ENCODE results near the gene IL1A.

The IL1A gene

DNA sequence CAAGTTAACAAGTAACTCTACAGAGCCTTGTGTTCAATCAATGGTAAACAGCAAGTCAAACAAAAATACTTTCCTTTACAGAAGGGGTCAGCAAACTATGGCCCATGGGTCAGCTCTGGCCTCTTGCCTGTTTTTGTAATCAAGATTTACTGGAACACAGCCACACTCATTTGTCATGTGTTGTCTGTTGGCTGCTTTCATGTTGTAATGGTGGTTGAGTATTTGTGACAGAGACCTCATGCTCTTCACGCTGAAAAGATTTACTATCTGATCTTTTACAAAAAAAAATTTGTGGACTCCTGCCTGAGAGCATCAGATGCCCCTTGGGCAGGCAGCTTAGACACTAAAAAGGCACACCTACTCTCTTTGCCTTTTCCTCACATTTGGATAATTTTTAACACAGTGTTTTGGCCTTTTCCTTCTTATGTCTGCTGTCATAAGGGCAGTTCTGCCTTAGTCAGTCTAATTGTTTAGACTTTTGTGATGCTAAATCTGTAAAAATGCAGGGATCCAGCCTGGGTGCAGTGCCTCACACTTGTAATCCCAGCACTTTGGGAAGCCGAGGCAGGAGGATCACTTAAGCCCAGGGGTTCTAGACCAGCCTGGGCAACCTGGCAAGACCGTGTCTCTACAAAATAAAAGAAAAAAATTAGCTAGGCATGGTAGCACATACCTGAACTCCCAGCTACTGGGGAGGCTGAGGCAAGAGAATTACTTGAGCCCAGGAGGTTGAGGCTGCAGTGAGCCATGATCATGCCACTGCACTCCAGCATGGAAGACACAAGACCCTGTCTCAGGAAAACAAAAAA is 34.0 kb upstream of the IL1A start:
- DNase-seq (ENCODE audit: low read depth in 2 of 2), result no peak

DNA sequence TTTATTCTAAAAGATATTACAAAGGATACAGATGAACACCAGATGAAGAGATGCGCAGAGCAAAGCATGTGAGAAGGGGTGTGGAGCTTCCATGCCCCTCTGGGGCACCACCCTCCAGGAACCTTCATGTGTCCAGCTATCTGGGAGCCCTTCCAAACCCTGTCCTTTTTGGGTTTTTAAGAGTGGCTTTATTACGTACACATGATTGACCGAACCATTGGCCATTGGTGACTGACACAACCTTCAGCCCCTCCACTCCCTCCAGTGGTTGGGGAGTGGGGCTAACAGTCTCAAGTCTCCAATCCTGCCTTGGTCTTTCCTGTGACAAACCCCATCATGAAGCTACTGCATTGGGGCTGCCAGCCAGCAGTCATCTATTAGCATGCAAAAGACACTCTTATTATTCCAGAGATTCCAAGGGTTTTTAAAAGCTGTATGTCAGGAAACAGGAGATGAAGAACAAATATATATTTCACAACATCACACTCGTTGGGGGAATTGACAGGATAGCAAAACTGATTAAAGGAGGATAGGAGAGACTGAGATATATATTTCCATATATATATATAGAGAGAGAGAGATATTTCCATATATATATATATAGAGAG is 32.9 kb upstream of the IL1A start:
- no peak for DNase-seq (ENCODE audit: low read depth in 2 of 2)

DNA sequence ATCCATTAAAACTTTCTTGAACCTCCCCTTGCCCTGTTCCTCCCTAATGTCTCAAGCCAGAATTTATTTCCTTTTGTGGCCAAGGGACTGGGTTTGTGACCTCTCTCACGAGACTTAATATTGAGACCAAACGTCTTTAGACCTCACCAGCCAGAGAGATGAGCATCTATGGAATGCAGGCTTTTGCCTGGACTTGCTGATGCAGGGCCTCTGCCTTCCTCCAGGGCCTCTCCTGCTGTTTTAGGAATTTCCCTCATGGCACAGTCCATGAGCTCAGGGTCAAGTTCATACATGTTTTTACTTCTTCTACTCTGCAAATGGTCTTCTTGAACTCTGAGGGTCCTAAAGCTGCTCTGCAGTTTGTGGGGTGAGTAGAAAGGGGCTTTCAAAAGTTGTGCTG is 30.0 kb upstream of the IL1A start:
- no peak for DNase-seq (ENCODE audit: low read depth in 2 of 2)

DNA sequence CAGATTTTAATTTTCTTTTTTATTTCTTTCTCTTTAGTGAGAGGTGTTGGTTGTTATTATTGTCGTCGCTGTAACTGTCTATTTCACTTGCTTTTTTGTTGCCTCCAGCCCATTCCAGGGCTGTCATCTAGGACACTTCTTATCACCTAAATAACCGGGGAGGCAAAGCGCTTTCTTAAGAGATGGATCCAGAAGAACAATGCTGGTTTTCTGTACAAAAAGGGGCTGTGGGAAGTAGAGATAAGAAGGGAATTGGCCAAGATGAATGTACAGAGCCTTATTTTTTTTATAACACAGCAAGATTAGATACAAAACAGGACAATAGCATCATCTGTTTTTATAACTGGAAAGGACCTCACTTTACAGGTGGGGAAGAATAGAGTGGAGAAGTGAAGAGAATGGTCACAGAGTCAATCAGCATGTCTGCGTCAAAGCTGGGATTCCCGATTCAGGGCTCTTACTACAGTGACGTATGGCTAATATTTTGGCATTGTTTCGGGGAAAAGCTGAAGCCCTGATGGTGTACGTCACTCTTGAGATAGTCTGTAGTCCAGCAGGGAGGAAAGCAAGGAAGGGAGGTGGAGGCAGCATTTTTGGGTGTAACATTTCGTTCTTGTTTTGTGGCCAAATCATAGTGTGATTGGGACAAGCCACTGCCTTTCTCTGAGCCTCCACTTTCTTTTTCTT is 29.1 kb upstream of the IL1A start:
- DNase-seq (ENCODE audit: low read depth in 2 of 2), result no peak

DNA sequence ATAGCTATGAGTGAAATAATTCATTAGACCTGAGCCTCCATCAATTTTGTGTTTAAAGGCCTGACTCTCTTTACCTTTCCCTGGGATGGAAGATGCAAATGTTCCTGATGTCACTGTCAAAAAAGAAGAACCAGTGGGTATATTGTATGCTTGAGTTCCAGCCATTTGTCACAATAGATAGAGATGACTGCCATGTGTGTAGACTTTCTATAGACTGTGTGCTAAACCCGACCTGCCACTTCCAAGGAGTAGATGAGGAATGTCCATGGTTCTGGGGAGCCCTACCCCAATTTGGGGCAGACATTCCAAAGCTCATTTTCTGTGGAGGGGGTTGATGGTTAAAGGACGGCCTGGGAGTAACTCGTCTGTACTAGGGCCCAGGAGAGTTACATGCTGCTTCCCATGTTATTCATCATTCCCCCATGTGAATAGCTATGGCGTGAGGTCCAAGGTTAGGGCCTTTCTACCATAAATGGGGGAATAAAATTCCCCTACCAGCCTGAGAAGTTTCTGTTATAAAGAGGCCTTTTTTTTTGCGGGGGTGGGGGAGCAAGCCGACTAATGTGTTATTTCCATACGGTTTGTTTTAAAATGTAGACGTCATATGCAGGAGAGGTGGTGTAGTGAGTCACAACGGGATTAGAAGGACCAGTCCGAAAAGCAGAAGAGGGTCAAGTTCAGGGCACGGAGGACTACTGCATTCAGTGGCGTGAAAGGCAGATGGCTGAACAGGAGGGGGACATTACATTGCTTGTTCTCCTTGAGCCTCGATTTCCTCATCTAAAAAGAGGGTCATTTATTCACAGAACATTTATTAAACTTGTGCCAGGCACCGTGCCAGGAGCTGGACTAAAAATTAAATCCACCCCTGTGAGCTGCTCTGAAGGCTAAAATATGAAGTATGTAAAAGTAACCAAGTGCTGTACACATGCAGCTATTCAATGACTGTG is 28.3 kb upstream of the IL1A start:
- no peak for DNase-seq (ENCODE audit: low read depth in 2 of 2)

DNA sequence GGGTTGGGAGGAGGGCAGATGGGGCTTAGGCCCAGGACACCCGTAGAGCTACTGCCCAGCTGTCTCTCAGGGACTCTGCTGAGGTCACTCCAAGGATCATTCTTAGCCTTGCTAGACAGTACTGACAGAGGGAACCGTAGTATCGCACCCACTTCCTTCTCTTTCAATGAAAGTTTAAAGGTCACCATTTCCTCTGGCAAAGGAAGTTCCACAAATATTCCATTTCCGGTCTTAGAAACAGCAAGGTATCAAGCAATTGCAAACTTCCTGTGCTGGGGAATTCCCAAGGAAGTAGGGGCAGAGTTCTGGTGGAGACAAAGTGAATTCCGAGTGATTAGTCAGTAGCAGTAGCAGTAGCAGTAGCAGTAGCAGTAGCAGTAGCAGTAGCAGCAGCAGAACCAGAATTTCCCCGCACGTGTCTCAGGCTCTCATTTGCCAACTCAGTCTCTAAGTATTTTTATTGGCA is 27.6 kb upstream of the IL1A start:
- DNase-seq (ENCODE audit: low read depth in 2 of 2), result no peak

DNA sequence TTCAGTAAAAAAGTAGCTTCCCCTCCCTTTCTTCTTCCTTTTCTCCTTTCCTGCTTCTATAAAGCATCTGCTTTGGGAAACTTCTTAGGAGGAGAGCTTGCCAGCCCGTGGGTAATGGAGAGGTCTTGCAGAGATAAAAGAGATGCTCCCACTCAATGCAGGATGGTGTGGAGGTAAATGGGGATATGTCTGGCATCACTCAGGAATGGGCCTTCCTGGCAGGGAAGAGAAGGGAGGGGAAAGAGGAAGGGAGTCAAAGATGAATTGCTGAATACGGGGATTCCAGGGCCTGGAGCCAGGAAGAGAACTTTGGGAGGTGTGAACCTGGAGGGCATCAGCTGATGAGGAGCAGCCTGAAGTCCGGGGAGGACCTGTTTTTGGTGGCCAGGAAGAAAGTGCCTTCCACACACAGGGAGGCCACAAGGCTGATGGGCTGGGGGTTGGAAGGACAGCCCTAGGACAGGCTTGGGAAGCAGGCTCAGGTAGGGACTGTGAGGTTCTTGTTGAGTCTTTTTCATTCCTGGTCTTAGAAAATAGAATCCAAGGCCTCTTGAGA is 27.1 kb upstream of the IL1A start:
- no peak for DNase-seq (ENCODE audit: low read depth in 2 of 2)

DNA sequence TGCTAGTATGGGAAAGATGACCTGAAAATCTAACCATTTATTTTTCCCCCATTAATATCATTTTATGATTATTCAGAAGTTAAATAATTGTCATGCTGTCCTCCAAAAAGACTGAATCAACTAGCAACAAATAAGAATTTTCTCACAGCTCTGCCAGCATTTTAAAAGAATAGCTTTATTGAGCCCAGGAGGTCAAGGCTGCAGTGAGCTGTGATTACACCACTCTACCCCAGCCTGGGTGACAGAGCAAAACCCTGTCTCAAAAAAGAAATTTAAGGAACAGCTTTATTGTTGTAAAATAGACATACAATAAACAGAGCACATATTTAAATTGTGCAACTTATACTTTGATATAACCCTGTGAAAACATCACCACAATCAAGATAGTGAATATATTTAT is 24.8 kb upstream of the IL1A start:
- no peak for DNase-seq (ENCODE audit: low read depth in 2 of 2)

DNA sequence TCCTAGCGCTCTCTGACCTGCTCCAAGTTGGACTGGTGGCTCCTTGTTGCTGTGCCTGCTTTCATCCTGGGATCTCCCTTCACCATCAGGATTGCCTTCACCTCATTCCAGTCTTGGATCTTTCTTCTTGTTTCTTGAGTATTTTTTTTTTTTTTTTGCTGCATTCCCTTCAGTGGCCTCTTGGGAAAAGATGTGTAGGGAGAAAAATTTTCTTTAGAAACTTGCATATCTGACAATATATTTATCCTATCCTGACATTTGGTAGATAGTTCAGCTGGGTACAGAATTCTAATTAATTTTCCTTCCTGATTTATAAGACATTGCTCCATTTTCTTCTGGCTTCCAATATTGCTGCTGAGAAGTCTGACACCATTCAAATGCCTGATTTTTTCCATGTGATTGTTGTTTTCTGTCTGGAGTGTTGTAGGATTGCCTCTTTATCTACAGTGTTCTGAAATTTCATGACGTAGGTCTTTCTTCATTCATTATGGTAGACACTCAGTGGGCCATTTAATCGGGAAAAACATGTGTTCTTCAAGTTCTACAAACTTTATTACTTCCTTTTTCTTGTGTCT is 23.0 kb upstream of the IL1A start:
- no peak for DNase-seq (ENCODE audit: low read depth in 2 of 2)

DNA sequence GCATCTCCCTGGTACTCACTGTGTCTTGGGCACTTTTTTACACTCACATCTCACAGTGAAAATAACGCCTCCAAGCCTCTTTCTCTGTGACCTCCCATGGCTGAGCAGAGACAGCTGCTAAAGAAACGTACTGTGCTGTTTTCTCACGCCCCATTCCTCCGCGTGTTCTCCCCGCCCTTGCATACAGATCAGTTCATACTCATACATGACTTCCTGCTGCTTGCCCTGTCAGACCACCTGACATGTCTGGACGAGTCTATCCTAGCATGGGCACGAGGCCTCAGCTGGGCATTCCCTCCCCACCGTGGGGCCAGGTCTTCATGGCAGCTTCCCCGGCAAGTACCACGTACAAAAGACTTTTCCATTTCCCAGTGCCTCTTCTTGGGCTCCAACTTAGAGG is 21.2 kb upstream of the IL1A start:
- no peak for DNase-seq (ENCODE audit: low read depth in 2 of 2)

DNA sequence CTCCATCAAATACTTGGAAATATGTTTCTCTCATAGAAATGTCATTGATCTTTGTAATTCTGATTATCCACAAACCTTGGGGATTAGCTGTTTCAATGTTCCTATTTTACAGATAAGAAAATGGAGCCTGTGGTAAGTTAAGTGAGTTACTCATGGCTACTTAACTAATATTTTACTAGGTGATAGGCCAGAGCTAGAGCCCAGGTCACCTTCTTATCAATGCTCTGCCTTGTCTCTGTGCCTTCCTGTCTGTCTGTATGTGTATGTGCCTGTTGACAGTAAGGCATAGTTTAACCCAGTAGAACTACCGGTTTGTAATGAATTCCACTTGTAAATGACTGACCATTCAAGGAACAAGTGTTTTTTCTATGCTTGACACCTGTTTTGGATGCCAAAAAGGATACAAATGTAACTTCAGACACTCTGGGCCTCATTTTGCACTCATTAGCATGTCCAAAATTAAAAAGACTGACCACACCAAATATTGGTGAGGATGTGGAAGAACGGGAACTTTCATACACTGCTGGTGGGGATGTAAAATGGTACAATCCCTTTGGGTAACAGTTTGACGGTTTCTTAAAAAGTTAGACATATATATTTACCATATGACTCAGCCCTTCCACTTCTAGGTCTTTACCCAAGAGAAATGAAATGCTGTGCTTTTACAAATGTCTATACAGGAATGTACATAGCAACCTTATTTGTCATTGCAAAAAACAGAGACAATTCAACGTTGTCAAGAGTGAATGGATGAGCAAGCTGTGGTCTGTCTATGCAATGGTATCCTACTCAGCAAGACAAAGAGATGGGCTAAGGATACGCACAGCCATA is 19.6 kb upstream of the IL1A start:
- no peak for DNase-seq (ENCODE audit: low read depth in 2 of 2)

DNA sequence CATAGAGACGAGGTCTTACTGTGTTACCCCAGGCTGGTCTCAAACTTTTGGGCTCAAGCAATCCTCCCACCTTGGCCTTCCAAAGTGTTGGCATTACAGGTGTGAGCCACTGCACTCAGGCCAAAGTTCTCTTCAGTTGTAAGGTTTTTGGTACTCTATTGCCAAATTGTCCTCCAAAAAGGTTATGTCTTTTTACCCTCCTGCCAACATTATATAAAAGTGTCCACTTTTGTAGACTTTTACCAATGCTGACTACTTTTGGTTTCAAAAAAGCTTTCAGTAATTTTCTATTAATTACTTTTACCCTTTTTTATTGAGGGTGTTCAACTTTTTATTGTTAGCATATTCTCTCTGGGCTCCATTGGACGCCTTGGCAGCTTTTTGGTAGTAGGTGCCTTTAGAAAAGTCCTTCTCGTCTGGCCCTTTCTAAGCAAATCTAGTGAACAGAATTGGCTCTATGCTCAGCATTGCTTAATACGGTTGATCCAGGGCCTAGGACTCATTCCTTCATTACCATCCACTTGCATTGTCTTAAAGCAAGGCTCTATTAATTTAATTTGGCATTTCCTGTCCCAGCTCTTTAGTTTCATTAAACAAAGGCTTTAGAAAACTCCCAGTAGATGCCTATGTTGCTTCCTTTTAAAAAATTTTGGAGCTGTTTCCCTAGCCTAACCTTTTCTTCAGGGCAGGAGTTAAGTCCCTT is 16.7 kb upstream of the IL1A start:
- DNase-seq (ENCODE audit: low read depth in 2 of 2), result no peak

DNA sequence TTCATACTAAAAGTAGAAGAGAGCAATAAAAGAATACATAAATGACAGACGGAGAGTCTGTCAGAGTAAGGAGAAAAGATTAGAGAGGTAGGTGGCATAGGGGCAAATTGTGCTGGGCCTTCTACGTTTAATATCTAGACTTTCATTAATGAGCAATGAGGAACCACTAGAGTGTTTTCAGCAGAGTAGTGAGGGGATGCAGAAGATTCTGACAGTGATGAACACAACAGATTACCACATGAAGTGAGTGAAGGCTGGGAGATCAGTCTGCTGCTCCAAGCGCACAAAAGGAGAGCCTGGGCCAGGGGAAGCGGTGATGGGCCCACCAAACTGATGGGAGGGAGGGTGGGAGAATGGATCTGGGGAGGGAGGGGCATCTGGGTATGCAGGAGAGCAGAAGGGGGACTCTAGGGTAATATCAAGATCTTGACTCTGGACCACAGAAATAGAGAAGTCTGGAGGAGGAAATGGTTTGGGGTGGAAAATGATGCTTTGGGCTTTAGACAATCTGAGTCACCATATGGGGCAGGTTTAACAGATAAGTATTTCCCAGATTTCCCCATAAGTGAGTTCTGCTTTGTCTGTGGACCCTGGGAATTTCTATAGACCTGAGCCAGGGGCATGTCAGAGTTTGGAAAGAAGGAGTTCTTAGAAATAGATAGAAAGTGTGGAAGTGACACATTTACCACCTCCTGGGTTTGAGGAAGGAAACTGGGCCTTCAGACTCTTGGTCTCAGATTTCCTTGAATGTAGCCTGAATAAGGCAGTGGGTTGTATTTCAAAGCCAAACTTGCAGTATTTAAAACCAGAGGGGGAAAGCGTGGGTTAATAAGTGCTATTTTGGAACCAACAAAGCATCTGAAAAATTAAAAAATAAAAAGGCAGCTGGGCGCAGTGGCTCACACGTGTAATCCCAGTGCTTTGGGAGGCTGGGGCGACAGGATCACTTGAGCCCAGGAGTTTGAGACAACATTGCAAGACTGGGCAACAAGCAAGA is 15.0 kb upstream of the IL1A start:
- DNase-seq (ENCODE audit: low read depth in 2 of 2), result no peak

DNA sequence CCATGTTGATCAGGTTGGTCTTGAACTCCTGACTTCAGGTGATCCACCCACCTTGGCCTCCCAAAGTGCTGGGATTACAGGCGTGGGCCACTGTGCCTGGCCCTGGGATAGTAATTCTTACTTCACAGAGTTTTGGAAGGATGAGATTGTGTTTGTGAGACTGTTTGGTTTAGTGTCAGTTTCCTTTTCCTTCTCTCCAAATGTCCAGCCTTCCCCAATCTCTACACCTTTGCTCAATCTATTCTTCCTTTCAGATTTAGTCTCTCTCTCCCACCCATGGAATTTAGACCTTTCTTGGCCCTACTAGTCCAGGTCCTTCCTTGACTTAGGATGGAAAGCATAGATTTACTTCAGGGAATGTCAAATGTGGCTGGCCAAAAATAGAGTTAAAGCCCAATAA is 12.2 kb upstream of the IL1A start:
- DNase-seq (ENCODE audit: low read depth in 2 of 2), result no peak

DNA sequence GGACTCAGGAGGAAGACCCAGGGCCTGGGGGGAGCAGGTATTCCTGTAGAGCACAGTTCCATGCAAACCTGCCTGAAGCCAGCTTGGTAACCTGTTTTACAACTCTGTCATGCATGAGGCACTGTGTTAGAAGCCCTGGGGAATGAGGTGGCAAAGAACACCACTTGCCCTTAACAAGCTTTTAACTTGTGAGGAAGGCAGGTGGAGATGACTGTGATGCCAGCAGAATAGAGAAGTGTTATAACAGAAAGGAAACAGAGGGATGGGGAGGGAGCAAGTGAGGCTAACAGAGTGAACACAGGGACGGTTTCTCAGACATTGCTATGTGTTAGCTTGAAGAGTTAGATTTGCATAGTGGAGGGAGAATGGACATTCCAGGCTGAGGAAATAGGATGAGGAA is 11.5 kb upstream of the IL1A start:
- no peak for DNase-seq (ENCODE audit: low read depth in 2 of 2)

DNA sequence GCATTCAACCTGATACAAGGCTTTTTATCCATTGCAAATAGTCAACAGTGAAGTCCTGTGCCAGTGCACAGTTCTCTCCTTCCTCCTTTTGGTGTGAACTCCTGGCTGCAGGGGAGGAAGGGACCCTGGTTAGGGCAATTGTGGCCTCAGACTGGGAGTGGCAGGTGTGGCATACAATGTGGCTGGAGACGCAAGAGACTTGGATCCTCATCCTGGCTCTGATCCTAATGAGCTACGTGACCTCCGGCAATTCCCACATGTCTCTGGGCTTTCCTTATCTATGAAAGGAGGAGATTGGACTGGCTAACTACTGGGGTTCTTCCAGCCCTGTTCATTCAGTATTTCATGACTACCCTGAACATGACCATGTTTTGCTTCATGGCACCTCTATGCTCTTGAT is 10.5 kb upstream of the IL1A start:
- no peak for DNase-seq (ENCODE audit: low read depth in 2 of 2)

DNA sequence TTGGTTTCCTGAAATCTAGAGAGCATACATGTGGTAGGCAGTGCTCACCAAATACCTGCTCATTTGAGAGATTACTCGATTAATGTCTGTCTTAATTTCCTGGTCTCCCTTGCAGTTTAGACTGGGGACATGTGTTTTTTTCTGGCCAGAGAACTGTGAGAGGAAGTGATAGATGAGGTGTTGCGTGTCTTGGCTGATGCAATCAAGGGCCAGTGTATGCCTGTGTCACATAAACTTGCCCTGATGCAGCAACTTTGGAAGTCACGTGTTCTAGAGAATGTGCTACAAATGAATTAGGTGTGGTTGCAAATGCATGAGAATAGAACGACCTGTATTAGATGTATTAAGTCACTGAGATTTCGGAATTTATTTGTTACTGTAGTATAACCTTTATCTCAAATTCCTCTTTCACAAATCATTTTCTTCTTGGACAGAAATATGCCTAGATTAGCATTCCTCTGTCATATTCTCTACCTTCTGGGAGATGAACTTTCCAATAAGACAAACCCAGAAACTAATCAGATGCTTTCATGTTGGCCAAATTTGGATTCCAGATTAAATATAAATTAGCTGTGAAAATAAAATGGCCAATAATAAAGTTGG is 9.9 kb upstream of the IL1A start:
- DNase-seq (ENCODE audit: low read depth in 2 of 2), result no peak

DNA sequence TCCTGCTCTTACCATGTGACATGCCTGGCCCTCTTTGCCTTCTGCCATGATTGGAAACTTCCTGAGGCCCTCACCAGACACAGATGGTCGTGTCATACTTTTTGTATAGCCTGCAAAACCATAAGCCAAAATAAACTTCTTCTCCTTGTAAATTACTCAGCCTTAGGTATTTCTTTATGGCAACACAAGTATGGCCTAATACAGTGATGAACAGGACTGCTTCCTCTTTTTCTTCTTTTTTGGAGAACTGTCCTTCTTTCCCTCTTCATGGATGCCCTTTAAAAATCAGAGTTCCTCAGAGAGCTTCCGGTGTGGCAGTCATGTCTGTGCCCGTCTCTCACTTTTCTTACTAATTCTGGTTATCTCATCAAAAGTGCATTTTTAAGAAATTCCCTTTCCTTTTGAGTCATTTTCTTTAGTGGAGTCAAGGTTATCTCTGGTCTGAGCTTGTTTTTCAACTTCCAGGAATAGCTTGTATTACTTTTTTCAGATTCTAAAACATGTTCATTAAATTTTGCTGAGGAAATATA is 9.2 kb upstream of the IL1A start:
- DNase-seq (ENCODE audit: low read depth in 2 of 2), result no peak

Data from stimulated activated CD8-positive, alpha-beta memory T cell treated with anti-CD3 and anti-CD28 coated beads, Interleukin-2, amount 100 ng/mL, for 1 hour (primary cell).